Neural cell (in vitro differentiated cells): ENCODE measurements around the gene TXNRD3.

Experiments used
- EP300 ChIP-seq: fragments of 450-650 bp; conservative IDR thresholded peaks from 2 replicates; pipeline ENCODE4 v1.6.1; 2014; ENCODE audit warnings: antibody characterized with exemption, mild to moderate bottlenecking, moderate library complexity; ENCODE audit not compliant: poor library complexity, severe bottlenecking
- EZH2 ChIP-seq: fragments of 200-600, 300-800 bp; shearing (Covaris generic), sonication (generic); IDR thresholded peaks from 2 replicates; pipeline ENCODE4 v1.6.1; 2014; ENCODE audit warnings: antibody characterized with exemption, low read length, borderline replicate concordance, mild to moderate bottlenecking; ENCODE audit not compliant: insufficient read depth, poor library complexity, severe bottlenecking
- MXI1 ChIP-seq: fragments of 450-650 bp; conservative IDR thresholded peaks from 2 replicates; pipeline ENCODE4 v1.6.1; 2014; ENCODE audit warnings: antibody characterized with exemption, mild to moderate bottlenecking; ENCODE audit not compliant: poor library complexity, severe bottlenecking
- POLR2AphosphoS5 ChIP-seq: IDR thresholded peaks from 2 replicates; pipeline ENCODE4 v1.6.1; 2012
- SMC3 ChIP-seq: fragments of 450-650 bp; conservative IDR thresholded peaks from 2 replicates; pipeline ENCODE4 v1.6.1; 2014; ENCODE audit warnings: antibody characterized with exemption, mild to moderate bottlenecking, moderate library complexity; ENCODE audit not compliant: poor library complexity
- TAF1 ChIP-seq: IDR thresholded peaks from 2 replicates; pipeline ENCODE4 v1.6.1; 2012; ENCODE audit warnings: low read depth
- TF ChIP-seq, protein P1 (sequence below): fragments of 450-650 bp; IDR thresholded peaks from 2 replicates; pipeline ENCODE4 v1.5.1; 2014; ENCODE audit warnings: antibody characterized with exemption, mild to moderate bottlenecking, moderate library complexity; ENCODE audit not compliant: poor library complexity, severe bottlenecking
- TF ChIP-seq, protein P2 (sequence below): IDR thresholded peaks from 2 replicates; pipeline ENCODE4 v1.6.1; 2012; ENCODE audit warnings: borderline replicate concordance

GRCh38 chr3:126682009-126682408 lies 27.1 kb upstream of the TXNRD3 start:
- TF ChIP-seq, protein P1, sequence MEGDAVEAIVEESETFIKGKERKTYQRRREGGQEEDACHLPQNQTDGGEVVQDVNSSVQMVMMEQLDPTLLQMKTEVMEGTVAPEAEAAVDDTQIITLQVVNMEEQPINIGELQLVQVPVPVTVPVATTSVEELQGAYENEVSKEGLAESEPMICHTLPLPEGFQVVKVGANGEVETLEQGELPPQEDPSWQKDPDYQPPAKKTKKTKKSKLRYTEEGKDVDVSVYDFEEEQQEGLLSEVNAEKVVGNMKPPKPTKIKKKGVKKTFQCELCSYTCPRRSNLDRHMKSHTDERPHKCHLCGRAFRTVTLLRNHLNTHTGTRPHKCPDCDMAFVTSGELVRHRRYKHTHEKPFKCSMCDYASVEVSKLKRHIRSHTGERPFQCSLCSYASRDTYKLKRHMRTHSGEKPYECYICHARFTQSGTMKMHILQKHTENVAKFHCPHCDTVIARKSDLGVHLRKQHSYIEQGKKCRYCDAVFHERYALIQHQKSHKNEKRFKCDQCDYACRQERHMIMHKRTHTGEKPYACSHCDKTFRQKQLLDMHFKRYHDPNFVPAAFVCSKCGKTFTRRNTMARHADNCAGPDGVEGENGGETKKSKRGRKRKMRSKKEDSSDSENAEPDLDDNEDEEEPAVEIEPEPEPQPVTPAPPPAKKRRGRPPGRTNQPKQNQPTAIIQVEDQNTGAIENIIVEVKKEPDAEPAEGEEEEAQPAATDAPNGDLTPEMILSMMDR: no peak
- TF ChIP-seq POLR2AphosphoS5: no peak
- no peak for TF ChIP-seq MXI1
- TF ChIP-seq EP300: no peak
- TF ChIP-seq, protein P2, sequence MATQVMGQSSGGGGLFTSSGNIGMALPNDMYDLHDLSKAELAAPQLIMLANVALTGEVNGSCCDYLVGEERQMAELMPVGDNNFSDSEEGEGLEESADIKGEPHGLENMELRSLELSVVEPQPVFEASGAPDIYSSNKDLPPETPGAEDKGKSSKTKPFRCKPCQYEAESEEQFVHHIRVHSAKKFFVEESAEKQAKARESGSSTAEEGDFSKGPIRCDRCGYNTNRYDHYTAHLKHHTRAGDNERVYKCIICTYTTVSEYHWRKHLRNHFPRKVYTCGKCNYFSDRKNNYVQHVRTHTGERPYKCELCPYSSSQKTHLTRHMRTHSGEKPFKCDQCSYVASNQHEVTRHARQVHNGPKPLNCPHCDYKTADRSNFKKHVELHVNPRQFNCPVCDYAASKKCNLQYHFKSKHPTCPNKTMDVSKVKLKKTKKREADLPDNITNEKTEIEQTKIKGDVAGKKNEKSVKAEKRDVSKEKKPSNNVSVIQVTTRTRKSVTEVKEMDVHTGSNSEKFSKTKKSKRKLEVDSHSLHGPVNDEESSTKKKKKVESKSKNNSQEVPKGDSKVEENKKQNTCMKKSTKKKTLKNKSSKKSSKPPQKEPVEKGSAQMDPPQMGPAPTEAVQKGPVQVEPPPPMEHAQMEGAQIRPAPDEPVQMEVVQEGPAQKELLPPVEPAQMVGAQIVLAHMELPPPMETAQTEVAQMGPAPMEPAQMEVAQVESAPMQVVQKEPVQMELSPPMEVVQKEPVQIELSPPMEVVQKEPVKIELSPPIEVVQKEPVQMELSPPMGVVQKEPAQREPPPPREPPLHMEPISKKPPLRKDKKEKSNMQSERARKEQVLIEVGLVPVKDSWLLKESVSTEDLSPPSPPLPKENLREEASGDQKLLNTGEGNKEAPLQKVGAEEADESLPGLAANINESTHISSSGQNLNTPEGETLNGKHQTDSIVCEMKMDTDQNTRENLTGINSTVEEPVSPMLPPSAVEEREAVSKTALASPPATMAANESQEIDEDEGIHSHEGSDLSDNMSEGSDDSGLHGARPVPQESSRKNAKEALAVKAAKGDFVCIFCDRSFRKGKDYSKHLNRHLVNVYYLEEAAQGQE: no peak
- no peak for TF ChIP-seq EZH2
- TF ChIP-seq TAF1: no peak
- TF ChIP-seq SMC3: no peak
